Left lung (tissue), 10 donors: ENCODE measurements around the gene HHIP. TPM values are rescaled to one million over a fixed set of nuclear protein-coding genes. Genes with fewer than 3 reads are reported as not detected.

ENCODE experiments used
- ATAC-seq: fragments of 200-7000 bp; cut with Tn5 transposase; one replicate; pipeline ENCODE4 v1.9.1; 2020; ENCODE audit warnings: moderate library complexity
- DNase-seq, 4 donors: peaks; one replicate each; pipeline ENCODE4 v3.0.0-alpha.2; 2013 to 2020
- H3K27ac ChIP-seq, 2 donors: fragments of 200-600 bp; sonication (generic) in 1 of 2; one replicate each; pipeline versions ENCODE4 v1.5.0 to v1.8.0; 2020 to 2021
- H3K27me3 ChIP-seq, 2 donors: fragments of 200-600 bp; sonication (generic) in 1 of 2; one replicate each; pipeline versions ENCODE4 v1.5.0 to v1.8.0; 2020 to 2021
- H3K36me3 ChIP-seq, 2 donors: fragments of 200-600 bp; sonication (generic) in 1 of 2; one replicate each; pipeline versions ENCODE4 v1.5.0 to v1.8.0; 2020 to 2021
- H3K4me1 ChIP-seq, 2 donors: fragments of 200-600 bp; one replicate each; pipeline ENCODE4 v1.8.0; 2021
- H3K4me3 ChIP-seq, 2 donors: fragments of 200-600 bp; sonication (generic) in 1 of 2; one replicate each; pipeline versions ENCODE4 v1.5.0 to v1.8.0; 2020 to 2021; ENCODE audit warnings: mild to moderate bottlenecking in 1 of 2
- H3K9me3 ChIP-seq, 2 donors: fragments of 200-600 bp; sonication (generic) in 1 of 2; one replicate each; pipeline versions ENCODE4 v1.5.0 to v1.8.0; 2020 to 2021
- intact Hi-C, 2 donors: fragments of 100-400 bp; cut with DNase I; formaldehyde crosslinking; loops; one replicate each; pipeline versions ENCODE4 v1.11.2 to v1.14.2; 2022
- polyA plus RNA-seq, 6 donors: library from polyadenylated mRNA; unstranded; fragments of 120-200 nt; gene quantifications; one replicate each; pipeline ENCODE4 v1.2.1, GENCODE V29; 2013; ENCODE audit not compliant: insufficient read length in 6 of 6
- total RNA-seq, 2 donors: library from RNA; stranded (reverse); fragmentation: NEBNext Ultra II Directional; extraction: Animal tissue kit (Norgen Biotek cat#: 25700); gene quantifications; one replicate each; pipeline ENCODE4 v1.2.1, GENCODE V29; 2021
- TF ChIP-seq, protein P1 (sequence below), 2 donors: fragments of 200-600 bp; sonication (generic) in 1 of 2; IDR thresholded peaks; one replicate each; pipeline versions ENCODE4 v1.5.0 to v1.8.0; 2021; ENCODE audit warnings: antibody characterized with exemption in 2 of 2
- donor health status: DM: no; HTN: yes; CAD: no.
- donor health status: DM: no; HTN: no; CAD: no.

The HHIP gene
- total and polyA plus RNA-seq, 8 donors = 17.1 to 59.8 (median 44.0) TPM

DNA sequence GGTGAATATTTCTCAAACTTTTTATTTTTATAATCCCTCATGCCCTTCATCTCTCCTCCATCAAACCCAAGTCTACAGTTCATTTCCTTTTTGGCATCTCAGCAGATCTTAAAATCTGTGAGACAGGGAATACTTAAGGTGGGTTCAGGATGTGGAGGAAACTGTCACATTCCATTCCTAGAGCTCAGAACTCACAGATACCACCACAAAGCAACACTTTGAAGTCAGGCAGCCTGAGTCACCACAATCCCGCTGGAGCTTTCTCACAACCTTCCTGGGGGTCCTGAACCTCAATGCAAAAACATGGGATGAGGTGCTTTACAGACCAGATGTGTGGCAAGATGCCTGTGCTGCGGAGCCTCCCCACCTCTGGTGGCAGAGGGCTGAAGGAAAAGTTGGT lies 63.2 kb downstream of the HHIP start:
- H3K36me3 ChIP-seq = no peaks in the 10 kb centered on the region
- DNase-seq (no peak), ATAC-seq (no peak)
- TF ChIP-seq, protein P1, sequence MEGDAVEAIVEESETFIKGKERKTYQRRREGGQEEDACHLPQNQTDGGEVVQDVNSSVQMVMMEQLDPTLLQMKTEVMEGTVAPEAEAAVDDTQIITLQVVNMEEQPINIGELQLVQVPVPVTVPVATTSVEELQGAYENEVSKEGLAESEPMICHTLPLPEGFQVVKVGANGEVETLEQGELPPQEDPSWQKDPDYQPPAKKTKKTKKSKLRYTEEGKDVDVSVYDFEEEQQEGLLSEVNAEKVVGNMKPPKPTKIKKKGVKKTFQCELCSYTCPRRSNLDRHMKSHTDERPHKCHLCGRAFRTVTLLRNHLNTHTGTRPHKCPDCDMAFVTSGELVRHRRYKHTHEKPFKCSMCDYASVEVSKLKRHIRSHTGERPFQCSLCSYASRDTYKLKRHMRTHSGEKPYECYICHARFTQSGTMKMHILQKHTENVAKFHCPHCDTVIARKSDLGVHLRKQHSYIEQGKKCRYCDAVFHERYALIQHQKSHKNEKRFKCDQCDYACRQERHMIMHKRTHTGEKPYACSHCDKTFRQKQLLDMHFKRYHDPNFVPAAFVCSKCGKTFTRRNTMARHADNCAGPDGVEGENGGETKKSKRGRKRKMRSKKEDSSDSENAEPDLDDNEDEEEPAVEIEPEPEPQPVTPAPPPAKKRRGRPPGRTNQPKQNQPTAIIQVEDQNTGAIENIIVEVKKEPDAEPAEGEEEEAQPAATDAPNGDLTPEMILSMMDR (IDR thresholded peaks at IDR 0.05) = no peak
- H3K9me3 ChIP-seq = no peaks in the 10 kb centered on the region
- no peaks in the 10 kb centered on the region for H3K4me1 ChIP-seq
- intact Hi-C loops = no loop called here
- no peak overlapping the region for H3K27ac ChIP-seq
- H3K4me3 ChIP-seq = no peak overlapping the region
- no peaks in the 10 kb centered on the region for H3K27me3 ChIP-seq

- H3K4me3 ChIP-seq = no peak overlapping the region
- no peaks in the 10 kb centered on the region for H3K9me3 ChIP-seq
- no peaks in the 10 kb centered on the region for H3K27me3 ChIP-seq
- TF ChIP-seq, protein P1 (IDR thresholded peaks at IDR 0.05) = no peak
- H3K27ac ChIP-seq = no peak overlapping the region
- H3K36me3 ChIP-seq = no peaks in the 10 kb centered on the region
- ATAC-seq (no peak), DNase-seq (no peak)
- no peaks in the 10 kb centered on the region for H3K4me1 ChIP-seq
- intact Hi-C loops = no loop called here
These were observed 64.0 kb downstream of the HHIP start for GRCh38 chr4:144709793-144710525.

GRCh38 chr4:144710526-144710912 lies 64.6 kb downstream of the HHIP start:
- Histone ChIP-seq H3K4me3 (no peak overlapping the region), H3K27me3 (no peaks in the 10 kb centered on the region), H3K9me3 (no peaks in the 10 kb centered on the region), H3K36me3 (no peaks in the 10 kb centered on the region), H3K27ac (no peak overlapping the region), H3K4me1 (no peaks in the 10 kb centered on the region)
- no peak for ATAC-seq
- TF ChIP-seq, protein P1 (IDR thresholded peaks at IDR 0.05) = no peak
- intact Hi-C loops = no loop called here
- DNase-seq = no peak

DNA sequence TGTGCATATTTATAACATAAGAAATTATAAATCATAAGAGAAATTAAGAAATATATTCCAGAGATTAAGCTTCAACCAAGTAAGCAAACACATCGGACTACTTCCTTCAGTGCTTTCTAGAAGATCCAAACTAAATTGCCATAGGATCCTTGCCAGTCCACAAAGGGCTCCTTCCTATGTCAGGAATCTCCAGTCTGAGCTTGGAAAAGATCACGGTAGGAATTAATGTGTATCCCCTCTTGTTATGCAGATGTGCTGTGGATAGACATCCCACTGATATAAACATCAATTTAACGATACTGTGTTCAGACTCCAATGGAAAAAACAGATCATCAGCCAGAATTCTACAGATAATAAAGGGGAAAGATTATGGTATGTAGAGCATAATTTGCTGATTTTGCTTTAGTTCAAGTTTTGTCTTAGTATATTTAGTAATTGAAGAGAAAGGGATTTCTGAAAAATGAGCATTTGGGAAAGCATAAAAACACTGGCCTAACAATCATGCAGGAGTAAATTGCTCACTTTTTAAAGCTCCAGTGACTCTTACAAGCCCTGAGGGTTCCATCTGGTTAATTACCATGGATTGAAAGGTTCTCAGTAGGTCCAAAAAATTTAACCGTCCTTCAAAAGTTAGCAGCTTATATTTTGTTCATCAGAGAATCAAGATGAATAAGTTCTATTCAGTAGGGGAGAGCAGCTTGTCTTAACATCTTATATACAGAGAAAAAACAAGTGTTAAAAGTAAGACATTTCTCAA lies 65.9 kb downstream of the HHIP start:
- no peak for ATAC-seq
- no peaks in the 10 kb centered on the region for H3K36me3 ChIP-seq
- H3K4me1 ChIP-seq = no peaks in the 10 kb centered on the region
- no peak overlapping the region for H3K27ac ChIP-seq
- intact Hi-C loops = no loop called here
- no peaks in the 10 kb centered on the region for H3K9me3 ChIP-seq
- TF ChIP-seq, protein P1 (IDR thresholded peaks at IDR 0.05) = no peak
- H3K27me3 ChIP-seq = no peaks in the 10 kb centered on the region
- H3K4me3 ChIP-seq = no peak overlapping the region
- DNase-seq = no peak

DNA sequence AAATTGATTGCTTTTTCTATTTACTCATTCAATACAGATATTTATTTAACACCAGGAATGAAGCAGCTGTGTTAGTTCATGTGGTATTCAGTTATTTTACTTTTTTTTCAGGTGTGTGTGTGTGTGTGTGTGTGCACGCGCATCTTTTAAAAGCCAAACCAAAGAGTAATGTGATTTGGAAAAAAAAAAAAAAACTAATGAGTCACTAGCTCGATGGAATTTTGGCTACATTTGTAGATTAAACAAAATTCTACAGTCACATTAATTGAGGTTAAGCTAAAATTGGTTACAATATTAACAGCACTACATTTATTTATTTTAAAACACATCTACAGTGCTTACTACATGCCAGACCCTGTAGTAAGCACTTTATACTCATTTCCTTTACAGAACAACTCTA lies 66.8 kb downstream of the HHIP start:
- Histone ChIP-seq H3K36me3 (no peaks in the 10 kb centered on the region), H3K9me3 (no peaks in the 10 kb centered on the region), H3K4me1 (no peaks in the 10 kb centered on the region), H3K27me3 (no peaks in the 10 kb centered on the region), H3K27ac (no peak overlapping the region), H3K4me3 (no peak overlapping the region)
- TF ChIP-seq, protein P1 (IDR thresholded peaks at IDR 0.05) = no peak
- DNase-seq (no peak), ATAC-seq (no peak)
- intact Hi-C loops = no loop called here
